HEK293 (cell line): ENCODE results near the gene HOTAIR.

Experiments used
- CTCF ChIA-PET: fragments of 350-600 bp; formaldehyde crosslinking; extraction: SDS; loops from one replicate; lab custom pipeline; 2021; ENCODE audit warnings: antibody characterized with exemption; lab: Yijun Ruan, JAX
- POLR2A ChIA-PET: fragments of 300-600 bp; formaldehyde crosslinking; extraction: SDS; loops from one replicate; lab custom pipeline; 2020; ENCODE audit warnings: antibody characterized with exemption, inconsistent platforms; lab: Yijun Ruan, JAX
- H3K27ac ChIP-seq: fragments of 200-500 bp; sonication (Bioruptor generic); 2 replicates; pipeline ENCODE4 v1.5.1; 2014; ENCODE audit warnings: low read depth, low read length, control low read depth, inconsistent platforms; ENCODE audit errors: extremely low read depth
- H3K36me3 ChIP-seq, 2 experiments: fragments of 200-500 bp in 1 of 2; sonication (Bioruptor generic) in 1 of 2; 1 replicate in 1 of 2; 2 replicates in 1 of 2; pipeline ENCODE4 v1.5.1; 2014 to 2017; ENCODE audit warnings: inconsistent platforms in 2 of 2, low read length in 2 of 2; ENCODE audit not compliant: control insufficient read depth in 2 of 2, insufficient read depth in 1 of 2
- H3K4me1 ChIP-seq: fragments of 200-500 bp; sonication (Bioruptor generic); 2 replicates; pipeline ENCODE4 v1.5.1; 2014; ENCODE audit warnings: mild to moderate bottlenecking, low read length, inconsistent platforms; ENCODE audit not compliant: control insufficient read depth, insufficient read depth
- H3K4me3 ChIP-seq: 2 replicates; pipeline ENCODE4 v1.5.1; 2011; ENCODE audit warnings: low read depth, mild to moderate bottlenecking, control low read depth, low read length, moderate library complexity
- H3K9me3 ChIP-seq: fragments of 200-500 bp; sonication (Bioruptor generic); 2 replicates; pipeline ENCODE4 v1.5.1; 2014; ENCODE audit warnings: low read depth, low read length, inconsistent platforms; ENCODE audit not compliant: control insufficient read depth, insufficient read depth
- ELK4 ChIP-seq: IDR thresholded peaks from 2 replicates; pipeline ENCODE4 v1.6.1; 2011; ENCODE audit warnings: mild to moderate bottlenecking, low read depth, low read length, borderline replicate concordance
- GLIS2 ChIP-seq: fragments of 450-650 bp; formaldehyde crosslinking; IDR thresholded peaks from 2 replicates; pipeline ENCODE4 v1.5.1; 2016; ENCODE audit warnings: missing biosample characterization, missing genetic modification characterization
- HOXC10 ChIP-seq: sonication (generic); formaldehyde crosslinking; IDR thresholded peaks from 2 replicates; pipeline ENCODE4 v1.8.1; 2023; ENCODE audit warnings: mild to moderate bottlenecking, missing genetic modification reagents
- IKZF3 ChIP-seq: fragments of 450-650 bp; IDR thresholded peaks from 2 replicates; pipeline ENCODE4 v1.5.0; 2018; ENCODE audit warnings: missing biosample characterization, mild to moderate bottlenecking, missing genetic modification characterization, moderate library complexity
- KLF7 ChIP-seq: fragments of 450-650 bp; formaldehyde crosslinking; IDR thresholded peaks from 2 replicates; pipeline ENCODE4 v1.5.1; 2016; ENCODE audit warnings: missing biosample characterization, missing genetic modification characterization, borderline replicate concordance
- KLF8 ChIP-seq: fragments of 450-650 bp; formaldehyde crosslinking; IDR thresholded peaks from 2 replicates; pipeline ENCODE4 v1.5.1; 2016; ENCODE audit warnings: missing biosample characterization, missing genetic modification characterization
- PRDM1 ChIP-seq: fragments of 450-650 bp; formaldehyde crosslinking; IDR thresholded peaks from 2 replicates; pipeline ENCODE4; 2016; ENCODE audit warnings: missing biosample characterization, missing genetic modification characterization
- ZBTB10 ChIP-seq: fragments of 450-650 bp; formaldehyde crosslinking; IDR thresholded peaks from 2 replicates; pipeline ENCODE4 v1.5.1; 2016; ENCODE audit warnings: missing biosample characterization, missing genetic modification characterization
- ZBTB20 ChIP-seq: fragments of 450-650 bp; formaldehyde crosslinking; IDR thresholded peaks from 2 replicates; pipeline ENCODE4 v1.5.1; 2016; ENCODE audit warnings: missing biosample characterization, missing genetic modification characterization
- ZBTB48 ChIP-seq: fragments of 450-650 bp; formaldehyde crosslinking; IDR thresholded peaks from 2 replicates; pipeline ENCODE4 v1.5.1; 2016; ENCODE audit warnings: missing biosample characterization, missing genetic modification characterization
- ZBTB8A ChIP-seq: fragments of 450-650 bp; formaldehyde crosslinking; IDR thresholded peaks from 2 replicates; pipeline ENCODE4 v1.5.1; 2016; ENCODE audit warnings: missing biosample characterization, missing genetic modification characterization
- ZFP41 ChIP-seq: fragments of 450-650 bp; formaldehyde crosslinking; IDR thresholded peaks from 2 replicates; pipeline ENCODE4 v1.5.1; 2016; ENCODE audit warnings: missing biosample characterization, missing genetic modification characterization, borderline replicate concordance
- ZNF155 ChIP-seq: fragments of 450-650 bp; formaldehyde crosslinking; IDR thresholded peaks from 2 replicates; pipeline ENCODE4 v1.5.1; 2016; ENCODE audit warnings: missing biosample characterization, missing genetic modification characterization
- ZNF18 ChIP-seq: fragments of 450-650 bp; formaldehyde crosslinking; IDR thresholded peaks from 2 replicates; pipeline ENCODE4 v1.5.1; 2016; ENCODE audit warnings: missing biosample characterization, missing genetic modification characterization
- ZNF248 ChIP-seq: fragments of 450-650 bp; formaldehyde crosslinking; IDR thresholded peaks from 2 replicates; pipeline ENCODE4 v1.5.1; 2017; ENCODE audit warnings: missing biosample characterization, missing genetic modification characterization
- ZNF274 ChIP-seq, 2 experiments: fragments of 200-500 bp in 1 of 2; fragments of 450-650 bp in 1 of 2; sonication (Bioruptor generic) in 1 of 2; formaldehyde crosslinking in 1 of 2; IDR thresholded peaks; 2 replicates each; pipeline versions ENCODE4 v1.5.1 to v1.6.1; 2014 to 2016; ENCODE audit warnings: borderline replicate concordance in 1 of 2, inconsistent platforms in 1 of 2, low read length in 1 of 2, missing biosample characterization in 1 of 2, missing genetic modification characterization in 1 of 2
- ZNF335 ChIP-seq: fragments of 450-650 bp; formaldehyde crosslinking; conservative IDR thresholded peaks from 2 replicates; pipeline ENCODE4 v1.5.1; 2016; ENCODE audit warnings: missing biosample characterization, missing genetic modification characterization
- ZNF341 ChIP-seq: fragments of 450-650 bp; formaldehyde crosslinking; IDR thresholded peaks from 2 replicates; pipeline ENCODE4; 2016; ENCODE audit warnings: low read depth, missing biosample characterization, missing genetic modification characterization
- ZNF37A ChIP-seq: fragments of 450-650 bp; IDR thresholded peaks from 2 replicates; pipeline ENCODE4 v1.5.1; 2018; ENCODE audit warnings: missing biosample characterization, missing genetic modification characterization
- ZNF510 ChIP-seq: fragments of 450-650 bp; formaldehyde crosslinking; IDR thresholded peaks from 2 replicates; pipeline ENCODE4 v1.5.1; 2018; ENCODE audit warnings: mild to moderate bottlenecking, missing genetic modification characterization, missing biosample characterization; ENCODE audit not compliant: insufficient replicate concordance
- ZNF544 ChIP-seq: fragments of 450-650 bp; formaldehyde crosslinking; IDR thresholded peaks from 2 replicates; pipeline ENCODE4 v1.5.0; 2017; ENCODE audit warnings: missing biosample characterization, missing genetic modification characterization
- ZNF560 ChIP-seq: fragments of 450-650 bp; formaldehyde crosslinking; IDR thresholded peaks from 2 replicates; pipeline ENCODE4 v1.5.1; 2017; ENCODE audit warnings: missing biosample characterization, missing genetic modification characterization, borderline replicate concordance
- ZNF585B ChIP-seq: fragments of 450-650 bp; formaldehyde crosslinking; IDR thresholded peaks from 2 replicates; pipeline ENCODE4 v1.5.1; 2016; ENCODE audit warnings: missing biosample characterization, missing genetic modification characterization
- ZNF600 ChIP-seq: fragments of 450-650 bp; formaldehyde crosslinking; IDR thresholded peaks from 2 replicates; pipeline ENCODE4 v1.5.1; 2016; ENCODE audit warnings: missing biosample characterization, missing genetic modification characterization
- ZNF76 ChIP-seq: fragments of 450-650 bp; formaldehyde crosslinking; IDR thresholded peaks from 2 replicates; pipeline ENCODE4; 2016; ENCODE audit warnings: low read depth, missing biosample characterization, missing genetic modification characterization, borderline replicate concordance
- ZNF776 ChIP-seq: fragments of 450-650 bp; formaldehyde crosslinking; IDR thresholded peaks from 2 replicates; pipeline ENCODE4 v1.5.0; 2017; ENCODE audit warnings: missing biosample characterization, missing genetic modification characterization, borderline replicate concordance
- ZNF837 ChIP-seq: fragments of 450-650 bp; formaldehyde crosslinking; IDR thresholded peaks from 2 replicates; pipeline ENCODE4 v1.5.1; 2016; ENCODE audit warnings: missing biosample characterization, missing genetic modification characterization
- ZXDB ChIP-seq: fragments of 450-650 bp; formaldehyde crosslinking; IDR thresholded peaks from 2 replicates; pipeline ENCODE4 v1.5.1; 2016; ENCODE audit warnings: missing biosample characterization, missing genetic modification characterization
- TF ChIP-seq, protein P1 (sequence below): fragments of 450-650 bp; formaldehyde crosslinking; IDR thresholded peaks from 2 replicates; pipeline ENCODE4 v1.5.1; 2016; ENCODE audit warnings: missing biosample characterization, missing genetic modification characterization

The HOTAIR gene

DNA sequence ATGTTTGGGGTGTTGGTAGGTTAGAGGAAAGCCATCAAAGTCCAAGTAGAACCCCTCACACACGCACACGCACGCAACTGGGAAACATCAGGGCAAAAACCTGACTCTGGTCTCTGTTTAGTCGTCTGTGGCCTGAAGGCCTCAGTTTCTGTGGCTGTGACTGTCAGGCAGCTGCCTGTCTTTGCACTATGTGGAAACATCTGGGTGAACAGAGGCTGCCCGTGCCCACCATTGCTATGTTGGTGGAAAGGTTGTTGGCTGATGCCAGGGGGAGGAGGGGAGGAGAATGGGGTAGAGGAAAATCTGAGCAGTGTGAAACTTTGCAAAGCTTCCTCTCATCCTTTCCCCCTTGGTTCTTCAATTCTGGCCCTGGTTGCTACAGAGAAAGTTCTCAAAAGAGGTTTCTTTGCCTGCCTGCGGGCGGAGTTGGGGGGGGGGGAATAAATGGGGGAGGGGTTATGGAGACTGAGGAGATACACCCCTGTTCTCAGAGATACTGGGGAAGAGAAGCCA is 17.7 kb upstream of the HOTAIR start:
- Histone ChIP-seq H3K9me3 (no peaks in the 10 kb centered on the region), H3K4me3 (no peak overlapping the region), H3K4me1 (peaks cover 44% of the 10 kb centered on the region), H3K27ac (no peak overlapping the region; the same call in 1 of the 2 replicates), H3K36me3 (no peaks in the 10 kb centered on the region)
- ChIA-PET CTCF (interaction anchor here (0.6 to 3.0 kb wide), 8 partner anchors 8 to 246 kb away, joined by 3 to 25 read pairs (median 6); partner anchors contain the start of gene HOXC10), POLR2A (no interaction called here)
- TF ChIP-seq ZNF274 (IDR thresholded peaks at IDR 0.05; ENCODE audit: low read length) (no peak), ZNF274 (tag by site-specific recombination; IDR thresholded peaks at IDR 0.05; ENCODE audit: borderline replicate concordance) (no peak), ZNF37A (tag by site-specific recombination) (no peak), ZNF335 (tag by site-specific recombination) (0 out of 2 replicates have a peak, but pooled peaks have one; percentile 23), ZNF544 (tag by site-specific recombination) (no peak), ZBTB20 (tag by site-specific recombination) (no peak), KLF7 (tag by site-specific recombination) (no peak), ZNF248 (tag by site-specific recombination) (no peak), GLIS2 (tag by site-specific recombination) (no peak), KLF8 (tag by site-specific recombination) (0 out of 2 replicates have a peak, but pooled peaks have one; percentile 24), ZNF155 (tag by site-specific recombination) (no peak), PRDM1 (peak; percentile 63), ZBTB10 (tag by site-specific recombination) (peak; percentile 5; the same call in 1 of the 2 replicates), ZNF560 (no peak), ZFP41 (tag by site-specific recombination) (no peak), HOXC10 (no peak), ZNF600 (tag by site-specific recombination) (no peak), ZNF776 (no peak)

DNA sequence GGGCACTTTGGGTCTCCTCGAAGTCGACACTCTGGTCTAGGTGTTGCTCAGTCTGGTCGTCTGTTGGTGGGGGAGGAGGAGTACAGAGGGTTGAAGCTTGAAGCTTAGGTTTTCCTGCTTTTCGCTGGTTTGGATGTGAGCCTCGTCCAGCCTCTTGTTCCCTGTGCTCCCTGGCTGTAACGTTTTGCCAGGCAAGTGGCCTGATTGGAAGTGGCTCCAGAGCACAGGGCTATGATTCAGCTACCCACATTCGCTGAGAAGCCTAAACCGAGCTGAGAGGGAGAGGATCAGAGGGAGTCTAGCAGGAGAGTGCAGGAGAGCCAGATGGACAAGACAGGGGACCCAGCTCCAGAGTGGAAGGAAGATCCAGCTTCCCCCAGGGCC is 16.3 kb upstream of the HOTAIR start:
- Histone ChIP-seq H3K4me1 (peaks cover 35% of the 10 kb centered on the region), H3K4me3 (no peak overlapping the region), H3K9me3 (no peaks in the 10 kb centered on the region), H3K27ac (peak overlapping the region; percentile 54; the same call in 1 of the 2 replicates), H3K36me3 (no peaks in the 10 kb centered on the region)
- POLR2A ChIA-PET, result interaction anchor here (0.5 to 1.8 kb wide), 2 partner anchors 9 to 234 kb away, joined by 3 to 10 read pairs; partner anchors contain the start of gene HOXC9
- CTCF ChIA-PET, result interaction anchor here (0.6 to 3.0 kb wide), 15 partner anchors 10 to 1935 kb away, joined by 3 to 25 read pairs (median 4); partner anchors contain the start of gene HOXC8
- TF ChIP-seq ZNF510 (tag by site-specific recombination) (no peak), ZNF341 (tag by site-specific recombination) (peak; percentile 45; the same call in 1 of the 2 replicates), PRDM1 (peak; percentile 38; the same call in 1 of the 2 replicates), ZBTB20 (tag by site-specific recombination) (peak; percentile 68), ZNF335 (tag by site-specific recombination) (peak; percentile 29; the same call in 1 of the 2 replicates), ZNF76 (0 out of 2 replicates have a peak, but pooled peaks have one; percentile 11), ZBTB48 (tag by site-specific recombination) (peak; percentile 29; the same call in 1 of the 2 replicates), IKZF3 (peak; percentile 67), ZNF585B (tag by site-specific recombination) (no peak), ZBTB8A (peak; percentile 4; the same call in 1 of the 2 replicates), ELK4 (no peak), ZNF18 (tag by site-specific recombination) (no peak), ZNF600 (tag by site-specific recombination) (peak; percentile 99), ZNF837 (tag by site-specific recombination) (no peak), ZXDB (tag by site-specific recombination) (peak; percentile 23; the same call in 1 of the 2 replicates)
- TF ChIP-seq, protein P1, sequence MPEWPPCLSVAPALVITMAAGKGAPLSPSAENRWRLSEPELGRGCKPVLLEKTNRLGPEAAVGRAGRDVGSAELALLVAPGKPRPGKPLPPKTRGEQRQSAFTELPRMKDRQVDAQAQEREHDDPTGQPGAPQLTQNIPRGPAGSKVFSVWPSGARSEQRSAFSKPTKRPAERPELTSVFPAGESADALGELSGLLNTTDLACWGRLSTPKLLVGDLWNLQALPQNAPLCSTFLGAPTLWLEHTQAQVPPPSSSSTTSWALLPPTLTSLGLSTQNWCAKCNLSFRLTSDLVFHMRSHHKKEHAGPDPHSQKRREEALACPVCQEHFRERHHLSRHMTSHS (tag by site-specific recombination), result no peak
